ENCODE results near the gene SETBP1.
"Not testable (repeated sequence)": the region's sequence is repeated elsewhere in the genome, so short reads cannot be mapped to it uniquely, and the experiment has no call there.

The SETBP1 gene

GRCh38 chr18:44704135-44704789 is 23.6 kb downstream of the SETBP1 start:
- DNase-seq (ENCODE audit: low spot score), result no peak

- DNase-seq (ENCODE audit: low spot score), result no peak
These were observed 24.5 kb downstream of the SETBP1 start for GRCh38 chr18:44705075-44705675.

- no peak for DNase-seq (ENCODE audit: low spot score)
These were observed 27.9 kb downstream of the SETBP1 start for GRCh38 chr18:44708451-44709083.

- no peak for DNase-seq (ENCODE audit: low spot score)
These were observed 28.8 kb downstream of the SETBP1 start for GRCh38 chr18:44709307-44710126.

GRCh38 chr18:44710931-44711330 is 30.2 kb downstream of the SETBP1 start:
- DNase-seq (ENCODE audit: low spot score), result no peak

GRCh38 chr18:44712025-44712424 is 31.3 kb downstream of the SETBP1 start:
- no peak for DNase-seq (ENCODE audit: low spot score)

- DNase-seq (ENCODE audit: low spot score), result no peak
These were observed 32.7 kb downstream of the SETBP1 start for GRCh38 chr18:44713435-44713834.

GRCh38 chr18:44714376-44714775 is 33.7 kb downstream of the SETBP1 start:
- DNase-seq (ENCODE audit: low spot score), result no peak

GRCh38 chr18:44715245-44715644 is 34.6 kb downstream of the SETBP1 start:
- DNase-seq (ENCODE audit: low spot score), result no peak

- DNase-seq (ENCODE audit: low spot score), result no peak
These were observed 35.2 kb downstream of the SETBP1 start for GRCh38 chr18:44715842-44716241.

GRCh38 chr18:44716697-44717163 is 36.0 kb downstream of the SETBP1 start:
- DNase-seq (ENCODE audit: low spot score), result no peak

- DNase-seq (ENCODE audit: low spot score), result no peak
These were observed 38.9 kb downstream of the SETBP1 start for GRCh38 chr18:44719519-44720060.

GRCh38 chr18:44721748-44722147 is 41.1 kb downstream of the SETBP1 start:
- DNase-seq (ENCODE audit: low spot score), result not testable (repeated sequence)

- DNase-seq (ENCODE audit: low spot score), result no peak
These were observed 42.7 kb downstream of the SETBP1 start for GRCh38 chr18:44723411-44723810.

GRCh38 chr18:44724105-44724778 is 43.6 kb downstream of the SETBP1 start:
- no peak for DNase-seq (ENCODE audit: low spot score)

- no peak for DNase-seq (ENCODE audit: low spot score)
These were observed 44.8 kb downstream of the SETBP1 start for GRCh38 chr18:44725300-44726058.

GRCh38 chr18:44726059-44726421 is 45.4 kb downstream of the SETBP1 start:
- DNase-seq (ENCODE audit: low spot score), result no peak

- DNase-seq (ENCODE audit: low spot score), result no peak
These were observed 46.6 kb downstream of the SETBP1 start for GRCh38 chr18:44727291-44727690.

GRCh38 chr18:44729631-44730101 is 49.0 kb downstream of the SETBP1 start:
- no peak for DNase-seq (ENCODE audit: low spot score)

GRCh38 chr18:44730803-44731529 is 50.3 kb downstream of the SETBP1 start:
- no peak for DNase-seq (ENCODE audit: low spot score)
